Liver (tissue), 3 donors: ENCODE data around the gene NOS1.

Source experiments
- EGR1 ChIP-seq, 2 donors: IDR thresholded peaks; 2 replicates each; pipeline ENCODE4 v1.6.1; 2016 to 2018; ENCODE audit warnings: antibody characterized with exemption in 2 of 2, low read depth in 2 of 2
- FOXA1 ChIP-seq: IDR thresholded peaks from 2 replicates; pipeline ENCODE4 v1.6.1; 2016; ENCODE audit warnings: antibody characterized with exemption
- GABPA ChIP-seq, 2 donors: IDR thresholded peaks in 1 of 2; conservative IDR thresholded peaks in 1 of 2; 2 replicates each; pipeline ENCODE4 v1.6.1; 2016; ENCODE audit warnings: antibody characterized with exemption in 2 of 2, mild to moderate bottlenecking in 1 of 2, moderate library complexity in 1 of 2
- HNF4A ChIP-seq, 2 donors: conservative IDR thresholded peaks; 2 replicates each; pipeline ENCODE4 v1.6.1; 2016; ENCODE audit warnings: antibody characterized with exemption in 2 of 2, mild to moderate bottlenecking in 2 of 2
- MAX ChIP-seq: IDR thresholded peaks from 2 replicates; pipeline ENCODE4 v1.6.1; 2016; ENCODE audit warnings: antibody characterized with exemption
- NR2F2 ChIP-seq: IDR thresholded peaks from 2 replicates; pipeline ENCODE4 v1.6.1; 2016; ENCODE audit warnings: antibody characterized with exemption
- RAD21 ChIP-seq, 2 donors: IDR thresholded peaks; 2 replicates each; pipeline ENCODE4 v1.6.1; 2016; ENCODE audit warnings: antibody characterized with exemption in 2 of 2, mild to moderate bottlenecking in 2 of 2
- SP1 ChIP-seq: IDR thresholded peaks from 2 replicates; pipeline ENCODE4 v1.6.1; 2018; ENCODE audit warnings: antibody characterized with exemption, mild to moderate bottlenecking
- TAF1 ChIP-seq: conservative IDR thresholded peaks from 2 replicates; pipeline ENCODE4 v1.6.1; 2016; ENCODE audit warnings: antibody characterized with exemption, mild to moderate bottlenecking
- YY1 ChIP-seq: IDR thresholded peaks from 2 replicates; pipeline ENCODE4 v1.6.1; 2016; ENCODE audit warnings: antibody characterized with exemption, mild to moderate bottlenecking
- ZBTB33 ChIP-seq: IDR thresholded peaks from 2 replicates; pipeline ENCODE4 v1.6.1; 2016; ENCODE audit warnings: antibody characterized with exemption
- TF ChIP-seq, protein P1 (sequence below): fragments of 150-350 bp; IDR thresholded peaks from 2 replicates; pipeline ENCODE4 v1.5.1; 2017; ENCODE audit warnings: improper control_type of control experiment, low read depth, low read length; ENCODE audit not compliant: missing input control
- TF ChIP-seq, protein P2 (sequence below): IDR thresholded peaks from 2 replicates; pipeline ENCODE4 v1.6.1; 2016; ENCODE audit warnings: antibody characterized with exemption
- donor health status: healthy.
- donor health status: healthy.

GRCh38 chr12:117342682-117343081 is 18.7 kb downstream of the NOS1 start:
- TF ChIP-seq, protein P1, sequence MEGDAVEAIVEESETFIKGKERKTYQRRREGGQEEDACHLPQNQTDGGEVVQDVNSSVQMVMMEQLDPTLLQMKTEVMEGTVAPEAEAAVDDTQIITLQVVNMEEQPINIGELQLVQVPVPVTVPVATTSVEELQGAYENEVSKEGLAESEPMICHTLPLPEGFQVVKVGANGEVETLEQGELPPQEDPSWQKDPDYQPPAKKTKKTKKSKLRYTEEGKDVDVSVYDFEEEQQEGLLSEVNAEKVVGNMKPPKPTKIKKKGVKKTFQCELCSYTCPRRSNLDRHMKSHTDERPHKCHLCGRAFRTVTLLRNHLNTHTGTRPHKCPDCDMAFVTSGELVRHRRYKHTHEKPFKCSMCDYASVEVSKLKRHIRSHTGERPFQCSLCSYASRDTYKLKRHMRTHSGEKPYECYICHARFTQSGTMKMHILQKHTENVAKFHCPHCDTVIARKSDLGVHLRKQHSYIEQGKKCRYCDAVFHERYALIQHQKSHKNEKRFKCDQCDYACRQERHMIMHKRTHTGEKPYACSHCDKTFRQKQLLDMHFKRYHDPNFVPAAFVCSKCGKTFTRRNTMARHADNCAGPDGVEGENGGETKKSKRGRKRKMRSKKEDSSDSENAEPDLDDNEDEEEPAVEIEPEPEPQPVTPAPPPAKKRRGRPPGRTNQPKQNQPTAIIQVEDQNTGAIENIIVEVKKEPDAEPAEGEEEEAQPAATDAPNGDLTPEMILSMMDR: no peak
- TF ChIP-seq TAF1: no peak
- TF ChIP-seq MAX: no peak
- no peak for TF ChIP-seq EGR1 (IDR thresholded peaks at IDR 0.05; ENCODE audit: low read depth in 2 of 2)
- no peak for TF ChIP-seq ZBTB33
- no peak for TF ChIP-seq FOXA1
- TF ChIP-seq HNF4A (conservative IDR thresholded peaks at IDR 0.05): no peak
- no peak for TF ChIP-seq RAD21 (IDR thresholded peaks at IDR 0.05)
- TF ChIP-seq, protein P2, sequence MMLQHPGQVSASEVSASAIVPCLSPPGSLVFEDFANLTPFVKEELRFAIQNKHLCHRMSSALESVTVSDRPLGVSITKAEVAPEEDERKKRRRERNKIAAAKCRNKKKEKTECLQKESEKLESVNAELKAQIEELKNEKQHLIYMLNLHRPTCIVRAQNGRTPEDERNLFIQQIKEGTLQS: no peak
- no peak for TF ChIP-seq NR2F2
- no peak for TF ChIP-seq GABPA (IDR thresholded peaks at IDR 0.05 in 1 of 2, conservative IDR thresholded peaks at IDR 0.05 in 1 of 2)
- no peak for TF ChIP-seq SP1
- TF ChIP-seq YY1: no peak
